Retina (tissue), 1 donor: Measurements from ENCODE around the gene RAB28.

Experiments
- DNase-seq: peaks from one replicate; pipeline ENCODE4 v3.0.0-alpha.2; 2016

RAB28 gene

GRCh38 chr4:13367691-13368090 is 116.4 kb downstream of the RAB28 start:
- no peak for DNase-seq

- DNase-seq: no peak
Observed at GRCh38 chr4:13367244-13367643, 116.9 kb downstream of the RAB28 start.

GRCh38 chr4:13365195-13365594 is 118.9 kb downstream of the RAB28 start:
- no peak for DNase-seq

GRCh38 chr4:13364653-13365052 is 119.5 kb downstream of the RAB28 start:
- DNase-seq: no peak

GRCh38 chr4:13364172-13364571 is 120.0 kb downstream of the RAB28 start:
- no peak for DNase-seq

- no peak for DNase-seq
Observed at GRCh38 chr4:13359809-13360208, 124.3 kb downstream of the RAB28 start.

- DNase-seq: no peak
Observed at GRCh38 chr4:13355111-13355880, 128.8 kb downstream of the RAB28 start.

GRCh38 chr4:13349096-13349495 is 135.0 kb downstream of the RAB28 start:
- DNase-seq: no peak

GRCh38 chr4:13348216-13348615 is 135.9 kb downstream of the RAB28 start:
- no peak for DNase-seq

GRCh38 chr4:13347517-13348125 is 136.5 kb downstream of the RAB28 start:
- DNase-seq: no peak

- DNase-seq: no peak
Observed at GRCh38 chr4:13344216-13344615, 139.9 kb downstream of the RAB28 start.

GRCh38 chr4:13340672-13341071 is 143.5 kb downstream of the RAB28 start:
- no peak for DNase-seq

GRCh38 chr4:13331827-13332226 is 152.3 kb downstream of the RAB28 start:
- no peak for DNase-seq

- DNase-seq: no peak
Observed at GRCh38 chr4:13329963-13330362, 154.2 kb downstream of the RAB28 start.

GRCh38 chr4:13329340-13329850 is 154.7 kb downstream of the RAB28 start:
- no peak for DNase-seq

- no peak for DNase-seq
Observed at GRCh38 chr4:13328591-13328990, 155.5 kb downstream of the RAB28 start.

- no peak for DNase-seq
Observed at GRCh38 chr4:13327991-13328390, 156.1 kb downstream of the RAB28 start.

GRCh38 chr4:13325744-13326143 is 158.4 kb downstream of the RAB28 start:
- DNase-seq: peak; percentile 28

- no peak for DNase-seq
Observed at GRCh38 chr4:13323921-13324320, 160.2 kb downstream of the RAB28 start.

GRCh38 chr4:13322681-13323101 is 161.4 kb downstream of the RAB28 start:
- no peak for DNase-seq
